ENCODE data around the gene GCGR.

Gene GCGR

GRCh38 chr17:81808778-81809555 is 5.0 kb downstream of the GCGR start:
- no peaks in the 10 kb centered on the region for H3K9me3 Mint-ChIP-seq
- no peaks in the 10 kb centered on the region for H3K36me3 Mint-ChIP-seq
- ATAC-seq, result no peak
- H3K27ac Mint-ChIP-seq, result no peak overlapping the region
- peaks cover 75% of the 10 kb centered on the region for H3K27me3 Mint-ChIP-seq
- H3K4me3 Mint-ChIP-seq, result no peak overlapping the region
- peaks cover 11% of the 10 kb centered on the region for H3K4me1 Mint-ChIP-seq

DNA sequence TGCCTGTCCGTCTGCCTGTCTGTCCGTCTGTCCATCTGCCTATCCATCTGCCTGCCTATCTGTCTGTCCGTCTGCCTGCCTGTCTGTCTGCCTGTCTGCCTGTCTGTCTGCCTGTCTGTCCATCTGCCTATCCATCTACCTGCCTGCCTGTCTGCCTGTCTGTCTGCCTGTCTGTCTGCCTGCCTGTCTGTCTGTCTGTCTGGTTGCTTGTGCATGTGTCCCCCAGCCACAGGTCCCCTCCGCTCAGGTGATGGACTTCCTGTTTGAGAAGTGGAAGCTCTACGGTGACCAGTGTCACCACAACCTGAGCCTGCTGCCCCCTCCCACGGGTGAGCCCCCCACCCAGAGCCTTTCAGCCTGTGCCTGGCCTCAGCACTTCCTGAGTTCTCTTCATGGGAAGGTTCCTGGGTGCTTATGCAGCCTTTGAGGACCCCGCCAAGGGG is 5.6 kb downstream of the GCGR start:
- Mint-ChIP-seq H3K27ac (no peak overlapping the region), H3K27me3 (peaks cover 75% of the 10 kb centered on the region), H3K36me3 (no peaks in the 10 kb centered on the region), H3K4me1 (peaks cover 11% of the 10 kb centered on the region), H3K9me3 (no peaks in the 10 kb centered on the region), H3K4me3 (no peak overlapping the region)
- ATAC-seq, result no peak

DNA sequence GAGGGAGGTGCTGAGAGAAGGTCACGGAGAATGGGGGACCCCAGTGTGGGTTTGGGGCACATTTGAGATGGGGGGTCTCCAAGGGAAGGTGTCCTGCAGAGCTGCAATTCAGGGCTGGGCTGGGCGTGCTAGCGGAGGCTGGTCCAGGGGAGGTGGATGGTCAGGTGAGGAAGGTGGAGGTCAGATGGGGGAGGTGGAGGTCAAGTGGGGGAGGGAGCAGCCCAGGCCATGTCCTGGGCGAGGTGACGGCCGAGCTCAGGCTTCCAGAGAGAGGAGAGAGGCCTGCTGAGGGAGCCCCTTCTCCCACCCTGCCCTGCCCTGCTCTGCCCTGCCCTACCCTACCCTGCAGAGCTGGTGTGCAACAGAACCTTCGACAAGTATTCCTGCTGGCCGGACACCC is 6.5 kb downstream of the GCGR start:
- no peak for ATAC-seq
- H3K36me3 Mint-ChIP-seq, result no peaks in the 10 kb centered on the region
- peaks cover 7% of the 10 kb centered on the region for H3K4me1 Mint-ChIP-seq
- no peaks in the 10 kb centered on the region for H3K9me3 Mint-ChIP-seq
- peaks cover 69% of the 10 kb centered on the region for H3K27me3 Mint-ChIP-seq
- no peak overlapping the region for H3K27ac Mint-ChIP-seq
- no peak overlapping the region for H3K4me3 Mint-ChIP-seq

DNA sequence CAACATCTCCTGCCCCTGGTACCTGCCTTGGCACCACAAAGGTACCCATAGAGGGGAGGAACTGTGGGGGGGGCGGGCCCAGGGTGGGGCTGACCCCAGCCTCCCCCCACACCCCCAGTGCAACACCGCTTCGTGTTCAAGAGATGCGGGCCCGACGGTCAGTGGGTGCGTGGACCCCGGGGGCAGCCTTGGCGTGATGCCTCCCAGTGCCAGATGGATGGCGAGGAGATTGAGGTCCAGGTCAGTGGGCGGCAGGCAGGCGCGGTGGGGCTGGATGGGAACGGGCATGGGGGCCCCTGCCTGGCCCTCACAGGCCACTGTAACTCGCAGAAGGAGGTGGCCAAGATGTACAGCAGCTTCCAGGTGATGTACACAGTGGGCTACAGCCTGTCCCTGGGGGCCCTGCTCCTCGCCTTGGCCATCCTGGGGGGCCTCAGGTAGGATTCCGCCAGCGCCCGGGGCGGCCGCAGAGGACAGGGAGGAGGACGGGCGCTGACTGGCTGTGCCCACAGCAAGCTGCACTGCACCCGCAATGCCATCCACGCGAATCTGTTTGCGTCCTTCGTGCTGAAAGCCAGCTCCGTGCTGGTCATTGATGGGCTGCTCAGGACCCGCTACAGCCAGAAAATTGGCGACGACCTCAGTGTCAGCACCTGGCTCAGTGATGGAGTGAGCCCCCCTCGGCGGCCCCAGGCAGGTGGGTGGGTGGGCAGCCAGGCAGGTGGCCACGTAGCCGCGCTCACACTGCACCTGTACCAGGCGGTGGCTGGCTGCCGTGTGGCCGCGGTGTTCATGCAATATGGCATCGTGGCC is 7.1 kb downstream of the GCGR start:
- Mint-ChIP-seq H3K27me3 (peaks cover 68% of the 10 kb centered on the region), H3K4me1 (peaks cover 7% of the 10 kb centered on the region)

DNA sequence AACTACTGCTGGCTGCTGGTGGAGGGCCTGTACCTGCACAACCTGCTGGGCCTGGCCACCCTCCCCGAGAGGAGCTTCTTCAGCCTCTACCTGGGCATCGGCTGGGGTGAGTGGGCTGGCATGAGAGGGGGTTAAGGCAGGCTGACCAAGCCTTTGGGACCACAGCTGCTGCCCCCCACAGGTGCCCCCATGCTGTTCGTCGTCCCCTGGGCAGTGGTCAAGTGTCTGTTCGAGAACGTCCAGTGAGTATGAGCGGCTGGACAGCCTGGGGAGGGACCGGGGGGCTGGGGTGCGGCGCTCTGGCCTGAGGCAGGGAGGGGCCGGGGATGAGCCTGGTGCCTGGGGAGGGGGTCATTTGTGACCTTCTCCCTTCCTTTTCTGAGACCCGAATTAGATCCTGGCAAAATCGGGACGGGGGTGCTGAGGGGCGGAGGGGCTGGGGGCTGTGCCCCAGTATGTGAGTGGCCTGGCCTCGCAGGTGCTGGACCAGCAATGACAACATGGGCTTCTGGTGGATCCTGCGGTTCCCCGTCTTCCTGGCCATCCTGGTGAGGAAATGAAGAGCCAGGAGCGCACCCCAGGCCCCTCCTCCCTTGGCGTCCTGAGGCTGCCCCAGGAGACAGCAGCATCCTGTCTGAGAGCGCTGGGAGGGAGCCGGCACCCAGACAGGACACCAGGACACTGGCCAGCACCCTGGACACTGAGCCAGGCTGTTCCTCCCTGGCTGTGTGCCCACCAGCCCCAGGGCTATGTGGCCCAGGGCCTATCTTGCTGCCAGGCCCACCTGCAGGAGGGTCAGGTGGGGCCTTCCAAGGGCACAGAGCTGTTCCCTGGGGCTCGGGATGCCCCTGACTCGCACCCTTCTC is 8.0 kb downstream of the GCGR start:
- no peak overlapping the region for H3K4me3 Mint-ChIP-seq
- no peak overlapping the region for H3K27ac Mint-ChIP-seq
- ATAC-seq, result no peak
- H3K9me3 Mint-ChIP-seq, result no peaks in the 10 kb centered on the region
- peaks cover 7% of the 10 kb centered on the region for H3K4me1 Mint-ChIP-seq
- peaks cover 68% of the 10 kb centered on the region for H3K27me3 Mint-ChIP-seq
- H3K36me3 Mint-ChIP-seq, result no peaks in the 10 kb centered on the region

More for the DNA sequence above, 7.1 kb downstream of the GCGR start:
- Mint-ChIP-seq H3K36me3 (no peaks in the 10 kb centered on the region), H3K27ac (no peak overlapping the region), H3K4me3 (no peak overlapping the region), H3K9me3 (no peaks in the 10 kb centered on the region)
- ATAC-seq, result no peak

GRCh38 chr17:81812571-81813370 is 8.8 kb downstream of the GCGR start:
- no peak for ATAC-seq
- Mint-ChIP-seq H3K27ac (no peak overlapping the region), H3K27me3 (peaks cover 68% of the 10 kb centered on the region), H3K36me3 (no peaks in the 10 kb centered on the region), H3K4me1 (peaks cover 7% of the 10 kb centered on the region), H3K9me3 (no peaks in the 10 kb centered on the region), H3K4me3 (no peak overlapping the region)

- H3K4me3 Mint-ChIP-seq, result no peak overlapping the region
- H3K9me3 Mint-ChIP-seq, result no peaks in the 10 kb centered on the region
- peaks cover 67% of the 10 kb centered on the region for H3K27me3 Mint-ChIP-seq
- no peak for ATAC-seq
- H3K4me1 Mint-ChIP-seq, result peaks cover 7% of the 10 kb centered on the region
- no peak overlapping the region for H3K27ac Mint-ChIP-seq
- no peaks in the 10 kb centered on the region for H3K36me3 Mint-ChIP-seq
Measured at GRCh38 chr17:81813371-81813684, 9.4 kb downstream of the GCGR start.

GRCh38 chr17:81813861-81814683 is 10.1 kb downstream of the GCGR start:
- Mint-ChIP-seq H3K36me3 (no peaks in the 10 kb centered on the region), H3K27me3 (peaks cover 59% of the 10 kb centered on the region), H3K4me1 (peaks cover 4% of the 10 kb centered on the region), H3K4me3 (no peak overlapping the region), H3K9me3 (no peaks in the 10 kb centered on the region), H3K27ac (no peak overlapping the region)
- ATAC-seq, result no peak

DNA sequence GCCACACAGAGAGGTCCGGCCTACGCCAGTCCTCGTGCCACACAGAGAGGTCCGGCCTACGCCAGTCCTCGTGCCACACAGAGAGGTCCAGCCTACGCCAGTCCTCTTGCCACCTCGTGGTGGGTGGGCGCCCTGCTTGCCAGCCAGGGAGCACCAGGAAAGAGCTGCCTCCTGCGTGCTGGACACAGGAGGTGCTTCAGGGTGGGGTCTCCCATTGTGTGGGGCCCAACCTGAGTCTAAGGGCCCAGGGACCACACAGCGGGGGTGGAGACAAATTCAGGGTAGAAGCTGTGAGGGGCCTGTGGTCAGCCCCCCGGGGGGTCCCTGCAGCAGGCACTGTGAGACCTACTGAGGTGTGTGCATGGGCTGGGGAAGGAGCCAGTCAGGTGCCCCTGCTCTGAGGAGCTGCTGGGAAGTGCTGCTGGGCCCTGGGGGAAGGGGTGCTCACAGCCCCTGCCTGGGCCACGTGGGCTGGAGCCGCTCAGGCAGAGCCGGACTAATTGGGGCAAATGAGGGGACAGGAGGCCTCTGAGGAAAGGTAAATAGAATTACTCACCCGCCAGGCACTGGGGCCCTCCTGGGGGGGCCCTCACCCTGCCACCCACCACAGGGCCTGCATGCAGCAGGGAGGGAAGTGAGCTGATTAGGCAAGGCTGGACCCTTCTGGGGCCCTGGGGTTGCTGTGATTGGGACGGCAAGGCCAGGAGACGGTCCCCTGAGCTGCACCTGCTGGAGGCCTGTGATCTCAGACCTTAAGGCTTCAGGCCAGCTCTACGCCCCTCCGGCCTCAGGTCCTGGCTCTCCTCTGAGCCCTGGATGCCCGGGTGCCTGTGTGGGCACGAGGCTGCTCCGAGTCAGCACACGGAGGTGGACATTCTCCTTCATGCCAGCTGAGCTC is 11.0 kb downstream of the GCGR start:
- Mint-ChIP-seq H3K27me3 (peaks cover 50% of the 10 kb centered on the region), H3K4me1 (no peaks in the 10 kb centered on the region), H3K36me3 (no peaks in the 10 kb centered on the region), H3K27ac (no peak overlapping the region), H3K9me3 (no peaks in the 10 kb centered on the region), H3K4me3 (no peak overlapping the region)
- no peak for ATAC-seq

DNA sequence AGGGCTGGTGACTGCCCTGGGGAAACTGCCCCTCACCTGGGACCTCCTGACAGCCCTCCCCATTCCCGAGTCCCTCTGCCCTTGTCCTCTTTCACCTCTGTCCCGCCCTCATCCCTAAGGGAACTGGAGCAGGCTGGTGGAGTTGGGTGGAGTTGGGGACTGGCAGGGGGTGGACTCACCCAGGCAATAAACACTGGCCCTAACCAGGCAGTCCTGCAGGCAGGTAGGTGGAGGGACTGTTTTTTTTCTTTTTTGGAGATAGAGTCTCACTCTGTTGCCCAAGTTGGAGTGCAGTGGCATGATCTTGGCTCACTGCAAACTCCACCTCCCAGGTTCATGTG is 11.7 kb downstream of the GCGR start:
- Mint-ChIP-seq H3K4me3 (no peak overlapping the region), H3K27me3 (peaks cover 44% of the 10 kb centered on the region), H3K27ac (no peak overlapping the region), H3K4me1 (no peaks in the 10 kb centered on the region), H3K36me3 (no peaks in the 10 kb centered on the region), H3K9me3 (no peaks in the 10 kb centered on the region)
- ATAC-seq, result no peak

DNA sequence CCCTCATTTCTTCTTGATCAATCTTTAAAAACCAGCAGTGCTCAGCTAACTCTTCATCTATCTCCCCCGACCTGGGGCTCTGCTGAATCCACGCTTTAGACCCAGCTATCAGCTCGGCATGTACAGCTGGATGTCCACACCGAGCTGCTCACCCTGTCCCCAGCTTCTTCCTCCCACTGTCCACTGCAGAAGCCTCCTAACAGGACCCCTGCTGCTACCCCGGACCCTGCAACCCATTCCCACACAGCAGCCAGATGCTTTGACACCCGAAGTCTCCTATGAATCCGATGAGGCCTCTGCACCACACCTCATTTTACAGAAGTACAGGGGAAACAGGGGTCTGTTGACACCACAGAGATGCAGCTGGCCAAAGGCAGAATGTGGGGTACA is 13.8 kb downstream of the GCGR start:
- Mint-ChIP-seq H3K9me3 (no peaks in the 10 kb centered on the region), H3K27ac (no peak overlapping the region), H3K4me1 (no peaks in the 10 kb centered on the region), H3K36me3 (no peaks in the 10 kb centered on the region), H3K4me3 (no peak overlapping the region), H3K27me3 (peaks cover 26% of the 10 kb centered on the region)
- no peak for ATAC-seq

DNA sequence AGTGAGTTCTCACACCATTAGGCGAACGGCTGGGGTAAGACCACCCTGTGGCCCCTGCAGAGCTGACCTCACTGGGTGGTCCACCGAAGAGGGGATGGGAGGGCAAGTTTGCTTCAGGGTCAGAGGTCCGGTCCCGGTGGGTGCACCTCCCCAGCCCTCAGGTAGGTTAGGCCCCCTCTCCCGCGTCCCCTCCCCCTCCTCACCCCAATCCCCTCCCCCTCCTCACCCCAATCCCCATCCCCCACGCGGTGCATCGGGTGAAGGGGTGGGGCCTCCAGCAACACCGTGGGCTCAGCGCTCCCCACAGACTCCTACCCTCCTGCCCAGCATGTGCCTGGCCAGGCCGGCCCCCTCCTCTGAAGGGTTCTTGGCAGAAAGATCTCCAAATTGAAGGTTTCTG is 15.8 kb downstream of the GCGR start:
- ATAC-seq, result no peak
- Mint-ChIP-seq H3K4me1 (no peaks in the 10 kb centered on the region), H3K27ac (no peak overlapping the region), H3K36me3 (peaks cover 8% of the 10 kb centered on the region), H3K27me3 (peaks cover 25% of the 10 kb centered on the region), H3K4me3 (no peak overlapping the region), H3K9me3 (no peaks in the 10 kb centered on the region)

- no peak for ATAC-seq
- Mint-ChIP-seq H3K27ac (no peak overlapping the region), H3K27me3 (peaks cover 21% of the 10 kb centered on the region), H3K9me3 (no peaks in the 10 kb centered on the region), H3K4me1 (peaks cover 6% of the 10 kb centered on the region), H3K4me3 (no peak overlapping the region), H3K36me3 (peaks cover 13% of the 10 kb centered on the region)
Measured at GRCh38 chr17:81821147-81821546, 17.2 kb downstream of the GCGR start.

All from stimulated activated memory B cell treated with anti-CD40 and anti-IgM and Interleukin-4, amounts not matched to agents 10 μg/mL and 1 μg/mL and 100 μg/mL, for 72 hours (primary cell).